HepG2 (cell line): ENCODE data around the gene PARP2. TPM values are rescaled to one million over a fixed set of nuclear protein-coding genes. Genes with fewer than 3 reads are reported as not detected.

Source experiments
- AKNA ChIP-seq: sonication (generic); formaldehyde crosslinking; IDR thresholded peaks from 2 replicates; pipeline ENCODE4 v1.4.0; 2020; ENCODE audit warnings: missing genetic modification reagents, borderline replicate concordance
- FOXO1 ChIP-seq: sonication (generic); formaldehyde crosslinking; IDR thresholded peaks from 2 replicates; pipeline ENCODE4 v1.4.0; 2020; ENCODE audit warnings: missing genetic modification reagents
- GZF1 ChIP-seq: sonication (generic); formaldehyde crosslinking; IDR thresholded peaks from 2 replicates; pipeline ENCODE4 v1.5.1; 2020; ENCODE audit warnings: mild to moderate bottlenecking, missing genetic modification reagents
- MBNL3 ChIP-seq: fragments of 250-450 bp; sonication (Bioruptor Pico); conservative IDR thresholded peaks from 2 replicates; pipeline ENCODE4 v1.8.0; 2022; ENCODE audit warnings: mild to moderate bottlenecking, inconsistent platforms
- PRDM4 ChIP-seq: sonication (generic); formaldehyde crosslinking; IDR thresholded peaks from 2 replicates; pipeline ENCODE4 v1.9.0; 2021; ENCODE audit warnings: missing genetic modification reagents, borderline replicate concordance
- REST ChIP-seq, 2 experiments: IDR thresholded peaks; 2 replicates each; pipeline ENCODE4 v1.6.1; 2011 to 2012; ENCODE audit warnings: low read length in 2 of 2, borderline replicate concordance in 1 of 2, low read depth in 1 of 2, mild to moderate bottlenecking in 1 of 2, moderate library complexity in 1 of 2
- SATB2 ChIP-seq: sonication (generic); formaldehyde crosslinking; IDR thresholded peaks from 2 replicates; pipeline ENCODE4 v1.5.0; 2020; ENCODE audit warnings: missing genetic modification reagents
- ZBTB25 ChIP-seq: IDR thresholded peaks from 2 replicates; pipeline ENCODE4 v1.6.1; 2018; ENCODE audit warnings: missing genetic modification reagents
- ZNF18 ChIP-seq: sonication (generic); formaldehyde crosslinking; IDR thresholded peaks from 2 replicates; pipeline ENCODE4 v1.8.0; 2022; ENCODE audit warnings: mild to moderate bottlenecking, missing genetic modification reagents; ENCODE audit not compliant: insufficient replicate concordance
- ZNF3 ChIP-seq: IDR thresholded peaks from 2 replicates; pipeline ENCODE4 v1.7.0; 2017; ENCODE audit warnings: inconsistent platforms
- ZNF557 ChIP-seq: sonication (generic); formaldehyde crosslinking; IDR thresholded peaks from 2 replicates; pipeline ENCODE4 v1.4.0; 2020; ENCODE audit warnings: missing genetic modification reagents
- ZSCAN20 ChIP-seq: sonication (generic); formaldehyde crosslinking; IDR thresholded peaks from 2 replicates; pipeline ENCODE4 v1.4.0; 2020; ENCODE audit warnings: missing genetic modification reagents, mild to moderate bottlenecking, borderline replicate concordance
- polyA plus RNA-seq, 8 experiments: library from polyadenylated mRNA; depleted of rRNA in 3 of 8; stranded (reverse) in 7 of 8; unstranded in 1 of 8; fragments of >200 nt; fragmentation: Illumina TruSeq in 4 of 8; extraction: Trizol in 4 of 8; gene quantifications; 2 replicates each; pipeline versions ENCODE4 v1.2.1 to v1.2.3, GENCODE V29; 2011 to 2016; ENCODE audit warnings: low read depth in 4 of 8, missing spikeins in 1 of 8, mixed read lengths in 1 of 8; ENCODE audit not compliant: insufficient read depth in 1 of 8
- total RNA-seq, 5 experiments: library from RNA; depleted of rRNA; stranded (reverse); fragments of >200 nt; fragmentation: Illumina TruSeq; extraction: Trizol; gene quantifications; 2 replicates each; pipeline ENCODE4 v1.2.3, GENCODE V29; 2016; ENCODE audit warnings: low read depth in 1 of 5
- TF ChIP-seq, protein P1 (sequence below): IDR thresholded peaks from 2 replicates; pipeline ENCODE4 v1.6.1; 2016

The PARP2 gene
- total and polyA plus RNA-seq, 2 of the 13 experiments (the other 11 are each of a cell fraction or from before 2014, with no cell fraction given) = 37.3 to 38.4 TPM

DNA sequence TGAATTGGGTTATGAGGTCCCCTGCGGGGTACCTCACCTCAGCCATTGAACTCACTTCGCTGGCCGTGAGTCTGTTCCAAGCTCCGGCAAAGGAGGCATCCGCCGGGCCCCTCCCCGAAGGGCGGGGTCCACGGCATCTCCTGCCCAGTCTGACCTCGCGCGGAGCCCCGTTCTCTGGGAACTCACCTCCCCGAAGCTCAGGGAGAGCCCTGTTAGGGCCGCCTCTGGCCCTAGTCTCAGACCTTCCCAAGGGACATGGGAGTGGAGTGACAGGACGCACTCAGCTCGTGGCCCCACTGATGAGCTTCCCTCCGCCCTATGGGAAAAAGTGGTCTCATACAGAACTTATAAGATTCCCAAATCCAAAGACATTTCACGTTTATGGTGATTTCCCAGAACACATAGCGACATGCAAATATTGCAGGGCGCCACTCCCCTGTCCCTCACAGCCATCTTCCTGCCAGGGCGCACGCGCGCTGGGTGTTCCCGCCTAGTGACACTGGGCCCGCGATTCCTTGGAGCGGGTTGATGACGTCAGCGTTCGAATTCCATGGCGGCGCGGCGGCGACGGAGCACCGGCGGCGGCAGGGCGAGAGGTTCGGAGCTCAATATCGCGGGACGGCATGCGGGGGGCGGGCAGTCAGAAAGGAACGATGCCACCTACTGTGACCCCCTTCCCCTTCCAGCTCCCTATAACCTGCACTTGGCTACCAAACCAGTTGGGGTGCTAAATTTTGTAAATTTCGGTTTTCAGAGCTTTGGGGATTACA, at the start of gene PARP2 (continued):
- TF ChIP-seq PRDM4 (CRISPR knock-in tag) (no peak), ZBTB25 (CRISPR knock-in tag) (peak; percentile 92), ZNF18 (CRISPR knock-in tag) (peak; percentile 13), ZSCAN20 (CRISPR knock-in tag) (no peak; the same call in 1 of the 2 replicates), REST (IDR thresholded peaks at IDR 0.05; ENCODE audit: borderline replicate concordance in 1 of 2, low read depth in 1 of 2, low read length in 2 of 2) (no peak; a peak in 1 of 4 replicates), SATB2 (CRISPR knock-in tag) (no peak), GZF1 (CRISPR knock-in tag) (no peak; the same call in 1 of the 2 replicates), AKNA (CRISPR knock-in tag) (peak; percentile 74; the same call in 1 of the 2 replicates), ZNF3 (CRISPR knock-in tag) (no peak), ZNF557 (CRISPR knock-in tag) (no peak; the same call in 1 of the 2 replicates), MBNL3 (no peak), FOXO1 (CRISPR knock-in tag) (no peak)
- TF ChIP-seq, protein P1, sequence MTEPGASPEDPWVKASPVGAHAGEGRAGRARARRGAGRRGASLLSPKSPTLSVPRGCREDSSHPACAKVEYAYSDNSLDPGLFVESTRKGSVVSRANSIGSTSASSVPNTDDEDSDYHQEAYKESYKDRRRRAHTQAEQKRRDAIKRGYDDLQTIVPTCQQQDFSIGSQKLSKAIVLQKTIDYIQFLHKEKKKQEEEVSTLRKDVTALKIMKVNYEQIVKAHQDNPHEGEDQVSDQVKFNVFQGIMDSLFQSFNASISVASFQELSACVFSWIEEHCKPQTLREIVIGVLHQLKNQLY = no peak
